Prostate gland (tissue), 2 donors: ENCODE measurements around the gene FAM83B.

Experiments
- POLR2AphosphoS5 ChIP-seq: sonication (generic); formaldehyde crosslinking; IDR thresholded peaks from one replicate; pipeline ENCODE4 v1.6.1; 2017; ENCODE audit warnings: antibody characterized with exemption
- TF ChIP-seq, protein P1 (sequence below), 4 experiments: fragments of 200-600 bp in 2 of 4; fragments of 450-650 bp in 2 of 4; sonication (generic) in 2 of 4; IDR thresholded peaks; 1 replicate in 3 of 4; 2 replicates in 1 of 4; pipeline ENCODE4 v1.5.1; 2016 to 2019; ENCODE audit warnings: antibody characterized with exemption in 4 of 4, mild to moderate bottlenecking in 2 of 4, moderate library complexity in 2 of 4

DNA sequence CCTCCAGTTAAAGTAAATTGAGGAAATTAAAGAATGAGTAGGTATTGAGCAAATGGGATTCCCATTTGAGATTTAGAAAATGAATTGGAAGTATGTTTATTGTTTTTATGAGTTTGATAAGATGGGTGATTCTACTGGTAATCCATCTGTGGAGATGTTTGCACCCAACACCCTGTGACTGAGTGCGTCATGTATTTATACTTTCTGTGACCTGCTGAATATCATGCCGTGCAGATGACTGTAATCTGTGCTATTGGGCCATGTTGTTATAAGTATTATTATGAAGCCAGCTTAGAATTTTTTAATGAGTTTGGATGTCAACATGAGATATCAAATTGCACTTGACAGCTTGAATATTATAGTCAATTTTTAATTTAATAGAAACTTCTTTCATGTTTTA, 17.7 kb downstream of the FAM83B start:
- TF ChIP-seq, protein P1, sequence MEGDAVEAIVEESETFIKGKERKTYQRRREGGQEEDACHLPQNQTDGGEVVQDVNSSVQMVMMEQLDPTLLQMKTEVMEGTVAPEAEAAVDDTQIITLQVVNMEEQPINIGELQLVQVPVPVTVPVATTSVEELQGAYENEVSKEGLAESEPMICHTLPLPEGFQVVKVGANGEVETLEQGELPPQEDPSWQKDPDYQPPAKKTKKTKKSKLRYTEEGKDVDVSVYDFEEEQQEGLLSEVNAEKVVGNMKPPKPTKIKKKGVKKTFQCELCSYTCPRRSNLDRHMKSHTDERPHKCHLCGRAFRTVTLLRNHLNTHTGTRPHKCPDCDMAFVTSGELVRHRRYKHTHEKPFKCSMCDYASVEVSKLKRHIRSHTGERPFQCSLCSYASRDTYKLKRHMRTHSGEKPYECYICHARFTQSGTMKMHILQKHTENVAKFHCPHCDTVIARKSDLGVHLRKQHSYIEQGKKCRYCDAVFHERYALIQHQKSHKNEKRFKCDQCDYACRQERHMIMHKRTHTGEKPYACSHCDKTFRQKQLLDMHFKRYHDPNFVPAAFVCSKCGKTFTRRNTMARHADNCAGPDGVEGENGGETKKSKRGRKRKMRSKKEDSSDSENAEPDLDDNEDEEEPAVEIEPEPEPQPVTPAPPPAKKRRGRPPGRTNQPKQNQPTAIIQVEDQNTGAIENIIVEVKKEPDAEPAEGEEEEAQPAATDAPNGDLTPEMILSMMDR (IDR thresholded peaks at IDR 0.05): no peak
- TF ChIP-seq POLR2AphosphoS5: no peak
